Lung microvascular endothelial cell (primary cell): ENCODE results near the gene OCLN. TPM values are rescaled to one million over a fixed set of nuclear protein-coding genes. Genes with fewer than 3 reads are reported as not detected.
"Not testable (repeated sequence)": the region's sequence is repeated elsewhere in the genome, so short reads cannot be mapped to it uniquely, and the experiment has no call there.

Experiments used
- DNase-seq, 2 donors: peaks; one replicate each; pipeline versions ENCODE4 v3.0.0 to v3.0.0-alpha.2; 2010; ENCODE audit warnings: low read depth in 2 of 2
- total RNA-seq: library from RNA; depleted of rRNA; stranded (reverse); fragments of >200 nt; gene quantifications from 2 replicates; pipeline ENCODE4 v1.2.1, GENCODE V29; 2014

The OCLN gene
- total RNA-seq, 1 donor from 2014 or later = 2.8 TPM

DNA sequence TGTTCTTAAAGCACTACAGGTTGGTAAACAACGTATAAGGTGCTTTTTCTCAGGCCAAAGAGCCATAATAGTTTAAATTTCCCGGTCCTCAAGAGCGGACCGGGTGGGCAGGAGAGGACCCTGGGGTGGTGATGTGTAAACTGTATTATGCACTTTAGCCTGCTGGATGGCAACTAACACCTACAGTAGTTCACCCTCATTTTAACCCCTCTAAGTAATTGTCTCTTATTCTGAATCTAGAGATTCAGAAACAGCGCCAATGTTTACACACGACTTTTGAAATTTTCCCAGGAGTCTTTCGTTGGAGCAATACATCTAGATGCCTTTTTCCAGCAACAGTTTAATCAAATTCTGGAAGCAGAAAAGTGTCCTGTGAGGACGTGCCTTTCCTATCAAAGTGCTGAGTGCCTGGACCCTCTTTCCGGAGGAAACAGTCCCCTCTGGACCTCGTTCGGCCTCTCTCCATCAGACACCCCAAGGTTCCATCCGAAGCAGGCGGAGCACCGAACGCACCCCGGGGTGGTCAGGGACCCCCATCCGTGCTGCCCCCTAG, 676 bp upstream of the OCLN start:
- no peak for DNase-seq

DNA sequence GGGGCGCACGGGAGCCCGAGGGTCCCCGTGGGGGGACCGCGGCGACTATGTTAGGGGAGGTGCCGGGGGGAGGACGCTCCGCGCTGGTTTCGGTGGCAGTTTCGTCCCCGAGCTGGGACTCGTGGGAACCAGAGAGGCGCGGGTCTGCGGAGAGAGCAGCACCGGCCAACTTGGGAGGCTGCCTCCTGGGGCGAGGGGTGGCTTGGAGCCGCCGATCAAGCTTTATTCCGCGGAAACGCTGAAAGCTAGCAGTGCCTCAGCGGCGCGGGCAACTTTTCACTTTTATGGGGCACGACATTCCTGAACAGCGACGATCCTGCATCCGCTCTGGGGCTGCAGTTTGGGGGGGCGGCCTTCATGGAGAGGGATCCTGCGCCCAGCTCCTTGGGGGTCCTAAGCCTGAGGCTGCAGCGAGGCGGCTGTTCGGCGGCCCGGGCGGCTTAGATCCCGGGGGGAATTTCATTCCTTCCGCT, 369 bp downstream of the OCLN start:
- DNase-seq = peak; percentile 17 to 26

DNA sequence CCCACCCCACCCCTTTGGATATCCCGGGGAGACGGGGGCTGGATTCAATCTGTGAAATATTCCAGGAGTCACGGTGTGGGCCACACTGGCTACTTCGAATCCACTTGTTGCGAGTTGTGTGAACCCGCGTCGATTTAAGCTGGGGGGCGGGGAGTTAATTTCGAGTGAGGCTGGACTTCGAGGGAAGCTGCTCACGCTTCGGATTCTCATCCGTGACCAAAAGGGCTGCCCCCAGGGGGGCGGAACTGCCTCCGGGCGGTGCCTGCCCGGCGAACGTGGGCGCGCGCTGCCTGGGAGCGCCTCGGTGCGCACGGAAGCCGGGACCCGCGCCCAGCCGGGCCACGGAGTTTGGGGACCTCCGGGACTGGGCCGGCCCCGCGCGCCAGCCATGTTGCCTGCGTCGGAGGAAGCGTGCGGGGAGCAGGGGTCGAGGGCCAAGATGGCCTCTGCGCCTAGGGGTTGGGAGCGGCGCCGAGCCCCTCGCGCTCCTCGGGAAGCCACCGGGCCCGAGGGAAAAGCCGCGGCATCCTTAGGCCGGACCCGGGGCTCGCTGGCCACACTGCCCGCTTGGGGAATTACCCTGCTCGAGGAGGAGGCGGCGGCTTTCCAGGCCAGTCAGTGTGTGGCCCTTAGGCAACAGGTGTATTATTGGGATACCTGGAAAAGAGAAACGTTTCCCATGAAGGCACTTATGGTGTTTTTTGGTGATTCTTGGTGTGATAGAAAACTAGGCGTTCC, 975 bp downstream of the OCLN start:
- peak; percentile 21 to 29 for DNase-seq

DNA sequence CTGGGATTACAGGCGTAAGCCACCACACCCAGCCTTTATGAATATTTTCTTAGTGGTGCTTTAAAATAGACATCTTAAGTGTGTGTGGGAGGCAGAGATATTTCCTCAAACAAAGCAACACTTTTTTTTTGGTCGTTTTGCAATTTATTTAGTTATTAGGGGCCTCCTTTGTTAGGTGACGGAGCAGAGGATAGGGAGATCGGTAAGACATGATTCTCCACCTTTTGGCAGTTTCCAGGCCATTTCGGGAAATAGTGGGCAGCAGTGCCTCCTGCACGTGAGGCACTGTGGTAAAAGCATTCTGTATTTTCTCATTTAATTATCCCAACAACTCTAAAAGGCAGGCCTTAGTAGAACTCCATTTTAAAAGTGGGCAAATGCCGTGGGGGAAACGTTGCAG, 1.9 kb downstream of the OCLN start:
- no peak for DNase-seq

DNA sequence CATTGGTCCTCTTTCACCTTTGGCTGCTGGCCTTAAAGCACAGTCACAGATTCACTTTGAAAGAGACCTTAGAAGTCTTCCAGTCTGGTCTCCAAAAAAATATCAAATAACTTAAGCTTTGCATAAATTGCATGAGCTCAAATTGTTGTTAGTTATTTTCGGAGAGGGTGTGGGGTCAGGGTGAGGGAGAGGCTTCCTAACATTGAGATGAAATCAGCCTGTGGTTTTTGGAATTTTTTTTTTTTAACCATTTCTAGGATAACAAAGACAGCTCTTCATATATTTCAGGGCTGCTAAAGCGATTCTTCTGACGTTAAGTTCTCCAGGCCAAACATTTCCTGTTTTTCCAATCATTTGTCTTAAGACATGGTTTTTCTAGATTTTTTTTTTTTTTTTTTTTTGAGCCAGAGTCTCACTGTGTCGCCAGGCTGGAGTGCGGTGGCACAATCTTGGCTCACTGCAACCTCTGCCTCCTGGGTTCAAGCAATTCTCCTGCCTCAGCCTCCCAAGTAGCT, 4.5 kb downstream of the OCLN start:
- DNase-seq = peak in 1 of 2 donors; percentile 30

DNA sequence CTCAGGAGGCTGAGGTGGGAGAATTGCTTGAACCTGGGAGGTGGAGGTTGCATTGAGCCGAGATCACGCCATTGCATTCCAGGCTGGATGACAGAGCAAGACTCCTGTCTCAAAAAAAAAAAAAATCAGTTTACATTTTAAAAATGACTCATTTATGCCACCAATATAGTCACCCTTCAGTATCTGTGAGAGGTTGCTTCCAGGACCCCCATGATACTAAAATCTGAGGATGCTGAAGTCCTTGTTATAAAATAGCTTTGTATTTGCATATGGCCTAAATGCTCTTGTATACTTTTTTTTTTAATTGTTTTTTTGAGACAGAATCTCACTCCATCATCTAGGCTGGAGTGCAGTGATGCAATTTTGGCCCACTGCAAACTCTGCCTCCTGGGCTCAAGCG, 5.8 kb downstream of the OCLN start:
- no peak for DNase-seq

DNA sequence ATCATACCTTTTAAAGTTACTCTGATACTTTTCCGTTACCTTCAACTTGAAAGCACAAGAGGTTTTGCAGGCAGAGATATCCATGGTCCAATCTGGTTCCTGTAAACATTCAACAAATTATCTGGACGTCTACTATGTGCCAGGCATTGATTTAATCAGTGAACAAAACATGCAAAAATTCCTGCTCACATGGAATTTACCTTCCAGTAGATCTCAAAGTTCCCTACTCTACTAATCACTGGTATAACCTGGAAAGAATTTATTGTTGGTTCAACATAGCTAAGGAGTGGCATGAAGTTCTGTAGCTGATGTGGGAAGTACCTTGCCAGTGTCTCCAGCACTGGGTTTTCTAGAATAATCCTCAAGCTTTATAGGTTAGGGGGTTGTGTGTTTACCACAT, 9.8 kb downstream of the OCLN start:
- DNase-seq = no peak

DNA sequence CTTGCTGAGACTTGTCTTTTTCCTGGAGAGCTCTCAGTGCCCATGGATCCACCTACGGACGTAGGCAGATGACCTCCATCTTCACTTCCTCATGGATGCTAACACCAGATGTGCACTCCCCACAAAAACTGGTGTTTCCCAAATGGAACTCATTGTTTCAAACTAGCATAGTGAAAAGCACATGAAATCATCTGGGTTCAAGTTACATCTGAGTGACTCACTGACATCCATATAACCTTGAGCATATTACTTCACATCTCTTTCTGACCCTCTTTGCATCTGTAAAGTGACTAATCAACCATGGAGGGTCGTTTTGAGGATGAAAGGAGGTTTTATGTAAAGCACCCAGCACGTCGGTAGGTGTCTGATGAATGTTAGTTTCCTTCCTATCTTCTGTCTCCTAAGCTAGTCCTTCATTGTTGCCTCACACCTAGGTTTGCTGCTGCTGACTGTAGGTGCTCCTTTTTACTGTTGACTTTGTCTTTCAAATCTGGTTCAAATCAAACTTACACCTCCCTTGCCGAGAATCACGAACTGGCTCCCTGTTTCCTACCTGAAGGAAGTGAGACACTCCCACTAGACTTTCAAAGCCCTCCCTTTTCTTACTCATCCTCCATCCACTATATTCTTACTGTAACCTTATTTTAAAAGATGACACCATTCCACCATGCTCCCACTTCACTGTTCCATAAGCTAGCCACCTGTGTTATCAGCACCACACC, 10.3 kb downstream of the OCLN start:
- DNase-seq = peak in 1 of 2 donors; percentile 57

DNA sequence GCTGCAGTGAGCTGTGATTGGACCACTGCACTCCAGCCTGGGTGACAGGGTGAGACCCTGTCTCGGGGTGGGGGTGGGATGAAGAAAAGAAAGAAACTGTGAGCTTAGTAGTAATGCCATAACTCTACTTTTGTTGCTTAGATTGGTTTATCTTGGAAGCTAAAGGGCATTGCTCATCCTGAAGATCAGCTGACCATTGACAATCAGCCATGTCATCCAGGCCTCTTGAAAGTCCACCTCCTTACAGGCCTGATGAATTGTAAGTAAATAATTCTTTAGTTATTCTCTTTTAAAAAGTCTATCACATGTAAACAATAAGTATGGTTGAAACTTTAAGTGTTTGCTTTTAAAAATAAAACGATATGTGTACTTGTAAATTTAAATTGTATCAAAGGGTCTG, 11.4 kb downstream of the OCLN start:
- no peak for DNase-seq

DNA sequence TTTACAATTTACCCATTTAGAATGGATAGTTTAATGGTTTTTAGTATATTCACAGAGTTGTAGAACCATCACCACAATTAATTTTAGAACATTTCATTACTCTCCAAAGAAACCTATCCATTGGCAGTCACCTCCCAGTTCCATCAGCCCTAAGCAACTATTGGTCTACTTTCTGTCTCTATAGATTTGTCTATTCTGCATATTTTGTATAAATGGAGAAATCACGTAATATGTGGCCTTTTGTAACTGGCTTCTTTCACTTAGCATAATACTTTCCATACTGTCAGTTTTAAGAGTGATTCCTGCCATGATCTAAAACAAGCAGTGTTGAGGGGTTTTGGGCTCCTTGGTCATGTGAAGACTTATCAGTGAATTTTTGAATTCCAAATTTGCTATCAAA, 12.7 kb downstream of the OCLN start:
- DNase-seq = no peak

DNA sequence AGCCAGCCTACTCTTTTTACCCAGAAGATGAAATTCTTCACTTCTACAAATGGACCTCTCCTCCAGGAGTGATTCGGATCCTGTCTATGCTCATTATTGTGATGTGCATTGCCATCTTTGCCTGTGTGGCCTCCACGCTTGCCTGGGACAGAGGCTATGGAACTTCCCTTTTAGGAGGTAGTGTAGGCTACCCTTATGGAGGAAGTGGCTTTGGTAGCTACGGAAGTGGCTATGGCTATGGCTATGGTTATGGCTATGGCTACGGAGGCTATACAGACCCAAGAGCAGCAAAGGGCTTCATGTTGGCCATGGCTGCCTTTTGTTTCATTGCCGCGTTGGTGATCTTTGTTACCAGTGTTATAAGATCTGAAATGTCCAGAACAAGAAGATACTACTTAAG, 16.6 kb downstream of the OCLN start:
- DNase-seq = no peak

DNA sequence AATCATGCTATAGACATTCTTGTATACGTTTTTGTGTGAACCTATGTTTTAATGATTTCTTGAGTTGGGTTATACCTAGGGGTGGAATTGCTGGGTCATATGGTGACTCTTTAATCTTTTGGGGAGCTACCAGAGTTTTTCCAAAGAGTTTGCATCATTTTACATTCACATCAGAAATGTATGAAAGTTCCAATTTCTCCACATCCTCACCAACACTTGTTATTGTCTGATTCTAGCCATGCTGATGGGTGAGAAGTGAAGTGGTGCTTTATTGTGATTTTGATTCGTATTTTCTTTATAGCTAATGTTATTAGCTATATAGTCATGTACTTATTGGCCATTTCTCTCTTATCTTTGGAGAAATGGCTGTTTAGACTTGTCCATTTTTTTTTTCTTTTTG, 18.1 kb downstream of the OCLN start:
- no peak for DNase-seq

DNA sequence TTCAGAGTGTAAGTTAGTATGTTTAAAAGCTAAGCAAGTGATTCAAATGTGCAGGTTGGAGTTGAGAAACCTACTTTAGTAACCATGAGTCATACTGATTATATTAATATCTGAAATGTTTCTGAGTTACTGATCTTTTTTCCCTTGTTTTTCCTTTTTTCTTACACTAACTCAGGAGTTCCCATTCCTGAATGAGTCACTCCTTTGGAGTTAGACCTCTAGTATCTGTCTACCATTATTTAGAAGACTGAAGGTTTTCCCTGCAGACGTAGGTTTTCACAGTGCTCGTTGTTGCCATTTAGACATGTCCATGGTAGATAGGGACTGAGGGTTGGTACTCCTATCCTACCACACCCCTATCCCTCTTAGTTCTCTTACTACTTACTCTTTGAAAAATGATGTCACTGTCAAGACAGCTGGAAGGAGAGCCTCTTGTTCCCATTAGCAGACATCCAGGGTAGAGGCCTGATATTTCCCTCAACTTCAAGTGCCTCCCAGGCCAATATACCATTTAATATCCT, 20.2 kb downstream of the OCLN start:
- DNase-seq = peak in 1 of 2 donors; percentile 57

DNA sequence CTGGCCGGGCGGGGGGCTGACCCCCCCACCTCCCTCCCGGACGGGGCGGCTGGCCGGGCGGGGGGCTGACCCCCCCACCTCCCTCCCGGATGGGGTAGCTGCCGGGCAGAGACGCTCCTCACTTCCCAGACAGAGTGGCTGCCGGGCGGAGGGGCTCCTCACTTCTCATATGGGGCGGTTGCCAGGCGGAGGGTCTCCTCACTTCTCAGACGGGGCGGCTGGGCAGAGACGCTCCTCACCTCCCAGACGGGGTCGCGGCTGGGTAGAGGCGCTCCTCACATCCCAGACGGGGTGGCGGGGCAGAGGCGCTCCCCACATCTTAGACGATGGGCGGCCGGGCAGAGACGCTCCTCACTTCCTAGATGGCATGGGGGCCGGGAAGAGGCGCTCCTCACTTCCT, 23.0 kb downstream of the OCLN start:
- DNase-seq = not testable (repeated sequence)

DNA sequence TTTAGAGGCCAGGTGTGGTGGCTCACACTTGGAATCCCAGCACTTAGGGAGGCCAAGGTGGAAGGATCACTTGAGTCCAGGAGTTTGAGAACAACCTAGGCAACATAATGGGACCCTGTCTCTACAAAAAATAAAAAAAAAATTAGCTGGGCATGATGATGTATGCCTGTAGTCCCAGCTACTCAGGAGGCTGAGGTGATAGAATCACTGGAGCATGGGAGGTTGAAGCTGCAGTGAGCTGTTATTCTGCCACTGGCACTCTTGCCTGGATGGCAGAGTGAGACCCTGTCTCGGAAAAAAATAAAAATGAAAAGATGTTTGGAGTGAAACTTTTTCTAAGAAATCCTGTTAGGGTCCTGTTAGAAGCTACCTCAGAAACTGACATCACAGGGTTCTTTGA, 24.2 kb downstream of the OCLN start:
- no peak for DNase-seq

DNA sequence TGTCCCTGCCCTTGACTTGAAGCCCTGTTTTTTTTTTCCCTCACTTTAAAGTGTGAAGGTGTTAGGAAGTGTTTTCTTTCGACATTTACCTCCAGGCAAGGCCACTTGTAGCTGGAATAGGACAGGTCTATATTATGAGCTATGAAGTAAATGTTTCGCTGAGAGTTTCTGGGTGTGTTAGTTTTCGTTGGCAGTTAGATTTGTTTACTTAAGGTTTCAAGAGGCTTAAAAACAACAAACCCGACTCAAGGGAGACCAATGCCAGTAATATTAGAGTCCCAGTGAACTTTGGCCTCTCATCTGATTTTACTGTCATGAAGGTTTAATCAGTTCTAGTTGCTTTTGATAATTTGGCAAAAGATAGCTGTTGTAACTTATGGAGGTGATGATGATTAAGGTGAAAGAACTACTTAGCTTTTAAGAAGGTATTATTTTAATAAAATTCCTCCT, 25.2 kb downstream of the OCLN start:
- DNase-seq = peak; percentile 12 to 18

DNA sequence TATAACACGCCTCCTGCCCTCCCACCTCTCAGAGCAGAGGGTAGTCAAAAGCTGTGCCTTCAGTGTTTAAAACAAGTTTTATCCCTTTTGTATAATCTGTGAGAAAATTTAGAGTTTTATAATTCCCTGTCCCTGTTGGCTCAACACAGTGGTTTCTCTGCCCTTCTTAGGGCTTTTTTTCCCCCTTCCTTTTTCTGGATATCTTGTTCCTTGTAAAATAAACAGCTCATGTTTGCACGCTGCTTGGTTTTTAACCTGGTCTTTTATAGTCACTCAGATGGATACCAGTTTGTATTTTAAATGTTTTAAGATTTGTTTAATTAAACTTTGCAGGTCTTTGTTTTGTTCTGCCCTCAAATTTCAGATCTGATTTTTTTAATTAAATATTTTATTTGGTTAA, 26.7 kb downstream of the OCLN start:
- DNase-seq = no peak

DNA sequence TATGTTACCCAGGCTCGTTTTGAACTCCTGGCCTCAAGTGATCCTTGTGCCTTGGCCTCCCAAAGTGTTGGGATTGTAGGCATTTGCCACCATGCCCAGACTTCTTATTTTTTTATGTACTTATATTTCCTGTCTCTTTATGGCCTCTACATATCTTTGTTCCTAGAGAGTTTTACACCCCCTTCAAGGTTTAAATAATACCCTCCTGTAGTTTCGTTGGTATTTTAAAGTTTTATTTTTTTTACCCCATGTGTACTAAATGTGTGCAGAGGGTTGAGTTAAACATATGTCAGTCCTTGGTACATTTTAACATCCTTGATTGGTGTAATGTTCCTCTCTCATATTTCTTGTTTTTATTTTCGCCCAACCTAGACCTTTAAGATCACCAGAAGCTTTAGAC, 29.4 kb downstream of the OCLN start:
- DNase-seq = no peak

DNA sequence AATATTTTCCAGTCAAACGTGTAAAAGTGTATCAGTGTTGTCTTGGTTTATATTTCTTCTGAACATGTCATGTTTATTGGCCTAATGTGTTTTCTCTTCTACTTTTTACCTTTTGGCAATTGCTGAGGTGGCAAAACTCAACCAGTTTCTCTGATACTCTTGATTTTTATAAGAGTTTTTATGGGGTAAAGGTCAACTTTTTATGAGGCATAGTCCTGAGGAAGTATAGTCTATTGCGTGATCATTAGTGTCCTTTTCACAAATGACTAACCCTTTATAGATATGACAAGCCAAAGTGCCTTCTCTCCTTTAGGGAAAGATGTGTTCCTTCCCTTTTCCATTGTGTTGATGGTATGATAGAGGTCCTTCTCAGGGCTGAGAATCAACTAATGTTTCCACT, 32.9 kb downstream of the OCLN start:
- no peak for DNase-seq

DNA sequence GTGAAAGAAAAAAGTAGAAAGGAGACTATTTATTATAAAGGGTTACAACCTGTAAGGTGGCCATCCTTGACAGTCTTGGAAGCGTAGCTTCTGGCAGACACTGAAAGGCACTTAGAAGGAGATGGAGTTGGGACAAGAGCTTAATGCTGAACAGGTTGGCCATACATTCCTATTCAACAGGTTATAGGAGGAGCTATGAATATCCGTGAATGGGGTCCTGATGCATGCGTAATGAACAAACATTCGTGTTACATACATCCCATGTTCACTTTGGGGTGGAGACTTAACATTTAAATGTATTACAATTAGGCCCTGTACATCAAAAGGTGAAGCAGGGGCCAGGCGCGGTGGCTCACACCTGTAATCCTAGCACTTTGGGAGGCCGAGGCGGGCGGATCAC, 34.1 kb downstream of the OCLN start:
- DNase-seq = no peak

DNA sequence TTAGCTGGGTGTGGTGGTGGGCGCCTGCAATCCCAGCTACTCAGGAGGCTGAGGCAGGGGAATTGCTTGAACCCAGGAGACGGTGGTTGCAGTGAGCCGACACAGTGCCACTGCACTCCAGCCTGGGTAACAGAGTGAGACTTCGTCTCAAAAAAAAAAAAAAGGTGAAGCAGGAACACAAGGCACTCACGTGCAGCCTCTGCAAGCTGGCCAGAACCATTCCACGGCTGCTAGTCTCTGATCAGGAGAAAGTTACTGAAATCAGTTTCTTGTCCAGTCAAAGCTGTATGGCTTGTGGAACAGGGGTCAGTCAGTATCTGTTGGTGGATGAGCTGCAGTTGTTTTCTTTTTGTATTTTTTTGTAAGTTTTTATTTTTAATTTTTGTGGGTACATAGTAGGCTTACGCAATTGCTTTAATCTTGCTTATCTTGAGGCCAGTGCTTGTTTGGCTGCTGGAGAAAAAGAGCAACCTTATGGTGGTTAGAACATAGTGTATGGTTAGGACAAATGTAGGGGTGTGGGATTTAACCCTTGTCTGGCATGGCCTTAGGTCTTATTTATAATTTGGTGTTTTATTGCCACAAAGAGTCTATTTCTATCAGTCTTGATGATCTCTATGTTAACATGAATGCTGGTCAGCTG, 34.7 kb downstream of the OCLN start:
- DNase-seq = no peak

DNA sequence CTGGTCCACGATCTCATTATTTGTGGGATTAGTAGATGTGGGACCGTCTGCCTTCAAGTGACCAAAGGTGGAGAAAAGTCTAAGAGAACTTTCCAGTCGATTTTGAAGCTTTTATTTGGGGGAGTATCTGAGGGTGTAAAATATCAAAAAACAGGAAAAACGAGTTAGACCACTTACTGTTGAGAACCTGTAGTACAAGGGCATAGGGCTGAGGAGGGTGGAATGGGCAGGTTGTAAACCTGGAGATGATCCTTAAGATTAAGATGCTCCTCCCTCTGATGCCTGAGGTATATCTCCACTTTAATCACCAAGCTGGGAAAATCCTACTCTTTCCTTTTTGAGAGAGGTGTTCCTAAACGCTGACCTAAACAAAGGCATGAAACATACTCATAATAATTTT, 35.4 kb downstream of the OCLN start:
- DNase-seq = no peak
